H9 (cell line): Measurements from ENCODE around the gene PNMA6F. TPM values are rescaled to one million over a fixed set of nuclear protein-coding genes. Genes with fewer than 3 reads are reported as not detected.

Experiments
- DNase-seq: peaks from one replicate; pipeline ENCODE4 v3.0.0-alpha.2; 2017
- H2AFZ ChIP-seq: one replicate; pipeline ENCODE4 v1.6.1; 2013; ENCODE audit warnings: mild to moderate bottlenecking, low read length, control low read depth, moderate library complexity
- H2AK5ac ChIP-seq: 2 replicates; pipeline ENCODE4 v1.6.1; 2013; ENCODE audit warnings: low read length, control low read depth, mixed read lengths; ENCODE audit not compliant: insufficient read length
- H2BK120ac ChIP-seq: one replicate; pipeline ENCODE4 v1.6.1; 2013; ENCODE audit warnings: low read depth, mild to moderate bottlenecking, low read length, control low read depth, inconsistent platforms; ENCODE audit not compliant: poor library complexity, severe bottlenecking
- H2BK12ac ChIP-seq: 2 replicates; pipeline ENCODE4 v1.6.1; 2013; ENCODE audit warnings: low read length, control low read depth, mixed read lengths, low read depth; ENCODE audit not compliant: insufficient read length
- H2BK15ac ChIP-seq: 2 replicates; pipeline ENCODE4 v1.6.1; 2013; ENCODE audit warnings: low read depth, low read length, control low read depth
- H2BK20ac ChIP-seq: one replicate; pipeline ENCODE4 v1.6.1; 2013; ENCODE audit warnings: low read depth, mild to moderate bottlenecking, low read length, control low read depth, inconsistent platforms; ENCODE audit not compliant: poor library complexity, severe bottlenecking
- H2BK5ac ChIP-seq: 2 replicates; pipeline ENCODE4 v1.6.1; 2013; ENCODE audit warnings: low read length, control low read depth, mixed read lengths; ENCODE audit not compliant: insufficient read length
- H3K14ac ChIP-seq: 2 replicates; pipeline ENCODE4 v1.6.1; 2013; ENCODE audit warnings: low read length, control low read depth; ENCODE audit not compliant: insufficient read depth
- H3K18ac ChIP-seq: 2 replicates; pipeline ENCODE4 v1.6.1; 2013; ENCODE audit warnings: low read depth, mild to moderate bottlenecking, mixed read lengths, low read length, control low read depth; ENCODE audit not compliant: insufficient read length
- H3K23ac ChIP-seq: 2 replicates; pipeline ENCODE4 v1.6.1; 2013; ENCODE audit warnings: low read length, control low read depth, mixed read lengths, low read depth; ENCODE audit not compliant: insufficient read length
- H3K23me2 ChIP-seq: 2 replicates; pipeline ENCODE4 v1.6.1; 2013; ENCODE audit warnings: low read depth, mild to moderate bottlenecking, mixed read lengths, low read length, control low read depth; ENCODE audit not compliant: insufficient read length, poor library complexity, severe bottlenecking
- H3K27ac ChIP-seq: 2 replicates; pipeline ENCODE4 v1.5.1; 2013; ENCODE audit warnings: low read length, control low read depth, mixed read lengths, low read depth; ENCODE audit not compliant: insufficient read length
- H3K27me3 ChIP-seq: 2 replicates; pipeline ENCODE4 v1.6.1; 2013; ENCODE audit warnings: low read length, control low read depth, inconsistent platforms; ENCODE audit not compliant: insufficient read depth
- H3K4ac ChIP-seq: 2 replicates; pipeline ENCODE4 v1.6.1; 2013; ENCODE audit warnings: low read depth, mild to moderate bottlenecking, control low read depth, inconsistent platforms, low read length, moderate library complexity
- H3K4me1 ChIP-seq: 2 replicates; pipeline ENCODE4 v1.6.1; 2013; ENCODE audit warnings: low read length, control low read depth, inconsistent platforms; ENCODE audit not compliant: insufficient read depth
- H3K4me2 ChIP-seq: 2 replicates; pipeline ENCODE4 v1.6.1; 2013; ENCODE audit warnings: low read length, control low read depth, mixed read lengths; ENCODE audit not compliant: insufficient read length, insufficient read depth
- H3K56ac ChIP-seq: 2 replicates; pipeline ENCODE4 v1.6.1; 2013; ENCODE audit warnings: low read depth, mild to moderate bottlenecking, mixed read lengths, low read length, control low read depth; ENCODE audit not compliant: insufficient read length
- H3K79me1 ChIP-seq: 2 replicates; pipeline ENCODE4 v1.6.1; 2013; ENCODE audit warnings: low read depth, mild to moderate bottlenecking, moderate library complexity, low read length, control low read depth, inconsistent platforms; ENCODE audit not compliant: insufficient read depth, poor library complexity, severe bottlenecking
- H3K79me2 ChIP-seq: 2 replicates; pipeline ENCODE4 v1.6.1; 2013; ENCODE audit warnings: low read length, control low read depth, inconsistent platforms; ENCODE audit not compliant: insufficient read depth
- H3K9ac ChIP-seq: 2 replicates; pipeline ENCODE4 v1.6.1; 2013; ENCODE audit warnings: low read length, control low read depth, mixed read lengths; ENCODE audit not compliant: insufficient read length; ENCODE audit errors: extremely low read depth
- H3K9me3 ChIP-seq: one replicate; pipeline ENCODE4 v1.6.1; 2013; ENCODE audit warnings: low read depth, low read length, inconsistent platforms; ENCODE audit not compliant: control insufficient read depth
- H3T11ph ChIP-seq: one replicate; pipeline ENCODE4 v1.6.1; 2013; ENCODE audit warnings: mild to moderate bottlenecking, low read length, control low read depth, inconsistent platforms
- H4K20me1 ChIP-seq: one replicate; pipeline ENCODE4 v1.6.1; 2013; ENCODE audit not compliant: control insufficient read depth, insufficient read length, insufficient read depth
- H4K5ac ChIP-seq: 2 replicates; pipeline ENCODE4 v1.6.1; 2013; ENCODE audit warnings: low read depth, mild to moderate bottlenecking, mixed read lengths, low read length, control low read depth; ENCODE audit not compliant: insufficient read length
- H4K8ac ChIP-seq: replicated peaks from 2 replicates; pipeline ENCODE4 v1.6.1; 2013; ENCODE audit warnings: low read length, control low read depth, mixed read lengths, low read depth; ENCODE audit not compliant: insufficient read length
- H4K91ac ChIP-seq: 2 replicates; pipeline ENCODE4 v1.6.1; 2013; ENCODE audit warnings: low read depth, mild to moderate bottlenecking, moderate library complexity, mixed read lengths, low read length, control low read depth; ENCODE audit not compliant: insufficient read length
- H3K27ac Mint-ChIP-seq, 3 experiments: 2 replicates in 2 of 3; 3 replicates in 1 of 3; pipeline ENCODE4 v1.8.0; 2020 to 2021; ENCODE audit warnings: mixed read lengths in 3 of 3, mild to moderate bottlenecking in 1 of 3, moderate library complexity in 1 of 3
- H3K27me3 Mint-ChIP-seq: 2 replicates; pipeline ENCODE4 v1.8.0; 2021; ENCODE audit warnings: low read depth, mild to moderate bottlenecking, moderate library complexity, mixed read lengths
- H3K36me3 Mint-ChIP-seq, 3 experiments: 2 replicates in 2 of 3; 3 replicates in 1 of 3; pipeline ENCODE4 v1.8.0; 2020 to 2021; ENCODE audit warnings: low read depth in 3 of 3, mixed read lengths in 3 of 3; ENCODE audit not compliant: insufficient read depth in 1 of 3
- H3K4me1 Mint-ChIP-seq, 2 experiments: 2 replicates each; pipeline ENCODE4 v1.8.0; 2020; ENCODE audit warnings: mixed read lengths in 2 of 2
- H3K4me3 Mint-ChIP-seq, 2 experiments: 2 replicates in 1 of 2; 3 replicates in 1 of 2; pipeline ENCODE4 v1.8.0; 2020 to 2021; ENCODE audit warnings: mild to moderate bottlenecking in 2 of 2, mixed read lengths in 2 of 2, moderate library complexity in 1 of 2
- H3K9me3 Mint-ChIP-seq, 2 experiments: 2 replicates in 1 of 2; 3 replicates in 1 of 2; pipeline ENCODE4 v1.8.0; 2020; ENCODE audit warnings: mild to moderate bottlenecking in 2 of 2, mixed read lengths in 2 of 2, moderate library complexity in 1 of 2
- WGBS: extraction: QIAGEN DNeasy Blood & Tissue Kit; methylation state at CpG from one replicate; pipeline ENCODE4 v1.1.7; 2013; ENCODE audit warnings: missing lambda C conversion rate, low lambda C conversion rate, mixed read lengths; ENCODE audit not compliant: insufficient read length; ENCODE audit errors: extremely low coverage; 5-methylcytosine and 5-hydroxymethylcytosine counted together
- total RNA-seq: library from RNA; stranded (reverse); gene quantifications from 2 replicates; pipeline ENCODE4 v1.2.1, GENCODE V29; 2021
- TF ChIP-seq, protein P1 (sequence below): fragments of 200-600 bp; sonication (generic); conservative IDR thresholded peaks from 3 replicates; pipeline ENCODE4 v1.8.0; 2021; ENCODE audit warnings: antibody characterized with exemption, mild to moderate bottlenecking

PNMA6F gene
- total RNA-seq, 1 experiment from 2014 or later: not detected

DNA sequence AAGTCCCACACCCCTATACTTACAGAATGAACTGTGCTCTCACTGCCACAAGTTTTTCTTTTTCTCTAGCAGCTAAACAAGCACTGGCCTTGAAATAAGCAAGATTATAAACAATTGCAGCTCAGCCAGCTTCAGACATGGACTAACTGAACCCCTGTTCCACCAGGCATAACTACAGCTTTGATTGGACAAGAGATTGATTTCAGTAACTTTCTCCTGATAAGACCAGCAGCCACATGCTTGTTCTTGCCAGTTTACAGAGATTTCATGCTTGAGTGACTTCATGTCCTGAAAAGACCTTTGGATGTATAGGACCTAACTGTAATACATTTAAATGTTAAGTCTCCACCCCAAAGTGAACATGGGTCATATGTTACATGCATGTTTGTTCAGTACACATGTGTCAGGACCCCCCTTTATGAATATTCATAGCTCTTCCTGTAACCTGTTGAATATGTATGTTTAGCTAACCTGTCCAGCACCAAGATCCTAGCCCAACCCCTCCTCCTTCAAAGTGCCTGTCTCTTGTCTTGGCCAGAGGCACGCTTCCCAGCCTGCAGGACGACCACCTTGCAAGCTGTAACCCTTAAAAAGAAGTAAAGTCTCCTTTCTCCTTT lies 40.3 kb upstream of the PNMA6F start:
- no peaks in the 10 kb centered on the region for H3K23me2 ChIP-seq
- H3K4me1 ChIP-seq: no peaks in the 10 kb centered on the region
- no peak overlapping the region for H3K9ac ChIP-seq
- no peak overlapping the region for H3K4ac ChIP-seq
- no peak overlapping the region for H3K18ac ChIP-seq
- H3K4me1 Mint-ChIP-seq: no peaks in the 10 kb centered on the region
- peaks cover 8% of the 10 kb centered on the region for H3K27me3 Mint-ChIP-seq
- no peak overlapping the region for H4K91ac ChIP-seq
- H3K79me1 ChIP-seq: no peaks in the 10 kb centered on the region
- no peak overlapping the region for H3K14ac ChIP-seq
- no peak overlapping the region for H3T11ph ChIP-seq
- no peak overlapping the region for H3K23ac ChIP-seq
- H3K9me3 Mint-ChIP-seq: peaks cover 78 to 83% of the 10 kb centered on the region in 2 experiments
- H2BK120ac ChIP-seq: no peak overlapping the region
- no peak overlapping the region for H2BK15ac ChIP-seq
- no peak overlapping the region for H2BK12ac ChIP-seq
- H2AK5ac ChIP-seq: no peak overlapping the region
- no peak overlapping the region for H3K4me2 ChIP-seq
- TF ChIP-seq, protein P1, sequence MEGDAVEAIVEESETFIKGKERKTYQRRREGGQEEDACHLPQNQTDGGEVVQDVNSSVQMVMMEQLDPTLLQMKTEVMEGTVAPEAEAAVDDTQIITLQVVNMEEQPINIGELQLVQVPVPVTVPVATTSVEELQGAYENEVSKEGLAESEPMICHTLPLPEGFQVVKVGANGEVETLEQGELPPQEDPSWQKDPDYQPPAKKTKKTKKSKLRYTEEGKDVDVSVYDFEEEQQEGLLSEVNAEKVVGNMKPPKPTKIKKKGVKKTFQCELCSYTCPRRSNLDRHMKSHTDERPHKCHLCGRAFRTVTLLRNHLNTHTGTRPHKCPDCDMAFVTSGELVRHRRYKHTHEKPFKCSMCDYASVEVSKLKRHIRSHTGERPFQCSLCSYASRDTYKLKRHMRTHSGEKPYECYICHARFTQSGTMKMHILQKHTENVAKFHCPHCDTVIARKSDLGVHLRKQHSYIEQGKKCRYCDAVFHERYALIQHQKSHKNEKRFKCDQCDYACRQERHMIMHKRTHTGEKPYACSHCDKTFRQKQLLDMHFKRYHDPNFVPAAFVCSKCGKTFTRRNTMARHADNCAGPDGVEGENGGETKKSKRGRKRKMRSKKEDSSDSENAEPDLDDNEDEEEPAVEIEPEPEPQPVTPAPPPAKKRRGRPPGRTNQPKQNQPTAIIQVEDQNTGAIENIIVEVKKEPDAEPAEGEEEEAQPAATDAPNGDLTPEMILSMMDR: no peak
- H2AFZ ChIP-seq: no peak overlapping the region
- no peak for DNase-seq
- no peaks in the 10 kb centered on the region for H4K20me1 ChIP-seq
- no CpG with 5 or more reads among the region's 2 CpGs for WGBS
- peaks cover 7 to 19% (median 10%) of the 10 kb centered on the region in 3 experiments; a peak in 6 of 7 replicates for H3K36me3 Mint-ChIP-seq
- no peak overlapping the region for H3K56ac ChIP-seq
- no peak overlapping the region for H2BK20ac ChIP-seq
- H3K27ac Mint-ChIP-seq: no peak overlapping the region
- no peaks in the 10 kb centered on the region for H3K27me3 ChIP-seq
- H3K9me3 ChIP-seq: peaks cover 20% of the 10 kb centered on the region
- H4K8ac ChIP-seq: no peak overlapping the region
- H4K5ac ChIP-seq: no peak overlapping the region
- no peak overlapping the region for H2BK5ac ChIP-seq
- no peak overlapping the region for H3K27ac ChIP-seq
- no peak overlapping the region for H3K4me3 Mint-ChIP-seq
- H3K79me2 ChIP-seq: no peaks in the 10 kb centered on the region
